ENCODE results near the gene CYP4F12. TPM values are rescaled to one million over a fixed set of nuclear protein-coding genes. Genes with fewer than 3 reads are reported as not detected.
A peak's percentile ranks its signal among the peaks of the same experiment; 100 is the strongest.

Gene CYP4F12
- polyA plus RNA-seq, 2 of the 4 experiments (the other 2 are of a cell fraction): 6.3 to 12.8 TPM

DNA sequence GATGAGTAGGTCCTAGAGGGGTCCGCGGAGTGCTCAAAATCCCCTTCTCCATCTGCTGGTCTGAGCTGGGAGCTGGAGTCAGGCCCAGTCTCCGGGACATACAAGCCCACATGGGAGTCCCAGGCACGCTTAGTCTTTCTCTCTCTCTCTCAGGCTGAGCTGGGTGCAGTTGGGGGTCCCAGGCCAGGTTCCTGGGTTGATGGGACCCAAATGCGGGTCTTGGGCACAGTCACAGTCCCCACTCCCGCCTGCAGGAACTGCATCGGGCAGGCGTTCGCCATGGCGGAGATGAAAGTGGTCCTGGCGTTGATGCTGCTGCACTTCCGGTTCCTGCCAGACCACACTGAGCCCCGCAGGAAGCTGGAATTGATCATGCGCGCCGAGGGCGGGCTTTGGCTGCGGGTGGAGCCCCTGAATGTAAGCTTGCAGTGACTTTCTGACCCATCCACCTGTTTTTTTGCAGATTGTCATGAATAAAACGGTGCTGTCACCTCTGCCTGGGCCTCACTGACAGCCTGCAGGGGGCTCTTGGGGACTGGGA, 23.8 kb downstream of the CYP4F12 start:
- no peak for ATAC-seq
- TF ChIP-seq EHMT2 (IDR thresholded peaks at IDR 0.05; ENCODE audit: low read depth) (no peak), MAFK (IDR thresholded peaks at IDR 0.05; ENCODE audit: partially characterized antibody) (no peak), KDM5A (IDR thresholded peaks at IDR 0.05) (no peak), BHLHE40 (IDR thresholded peaks at IDR 0.05; ENCODE audit: low read depth, low read length) (no peak), FOSB (CRISPR knock-in tag; IDR thresholded peaks at IDR 0.05) (no peak), RCOR1 (IDR thresholded peaks at IDR 0.05; ENCODE audit: low read depth, low read length) (no peak)
- TF ChIP-seq, protein P1, sequence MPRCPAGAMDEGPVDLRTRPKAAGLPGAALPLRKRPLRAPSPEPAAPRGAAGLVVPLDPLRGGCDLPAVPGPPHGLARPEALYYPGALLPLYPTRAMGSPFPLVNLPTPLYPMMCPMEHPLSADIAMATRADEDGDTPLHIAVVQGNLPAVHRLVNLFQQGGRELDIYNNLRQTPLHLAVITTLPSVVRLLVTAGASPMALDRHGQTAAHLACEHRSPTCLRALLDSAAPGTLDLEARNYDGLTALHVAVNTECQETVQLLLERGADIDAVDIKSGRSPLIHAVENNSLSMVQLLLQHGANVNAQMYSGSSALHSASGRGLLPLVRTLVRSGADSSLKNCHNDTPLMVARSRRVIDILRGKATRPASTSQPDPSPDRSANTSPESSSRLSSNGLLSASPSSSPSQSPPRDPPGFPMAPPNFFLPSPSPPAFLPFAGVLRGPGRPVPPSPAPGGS (IDR thresholded peaks at IDR 0.05): no peak
- TF ChIP-seq, protein P2, sequence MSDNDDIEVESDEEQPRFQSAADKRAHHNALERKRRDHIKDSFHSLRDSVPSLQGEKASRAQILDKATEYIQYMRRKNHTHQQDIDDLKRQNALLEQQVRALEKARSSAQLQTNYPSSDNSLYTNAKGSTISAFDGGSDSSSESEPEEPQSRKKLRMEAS (IDR thresholded peaks at IDR 0.05): no peak
- no peak for DNase-seq (ENCODE audit: low read depth in 1 of 2, low spot score in 1 of 2)
- no peak overlapping the region for H3K4me3 ChIP-seq
- no peak overlapping the region for H3K27ac ChIP-seq
- FAIRE-seq: no peak
- peaks cover 4% of the 10 kb centered on the region; the same call in 2 of the 3 replicates for H3K9me3 ChIP-seq
- no peaks in the 10 kb centered on the region for H3K4me1 ChIP-seq
- CTCF ChIA-PET: no interaction called here
- no peak overlapping the region for H3K4me2 ChIP-seq
- POLR2A ChIA-PET: no interaction called here
- 94% methylated on average over 13 of the region's 19 CpGs for WGBS (ENCODE audit: missing lambda C conversion rate)

DNA sequence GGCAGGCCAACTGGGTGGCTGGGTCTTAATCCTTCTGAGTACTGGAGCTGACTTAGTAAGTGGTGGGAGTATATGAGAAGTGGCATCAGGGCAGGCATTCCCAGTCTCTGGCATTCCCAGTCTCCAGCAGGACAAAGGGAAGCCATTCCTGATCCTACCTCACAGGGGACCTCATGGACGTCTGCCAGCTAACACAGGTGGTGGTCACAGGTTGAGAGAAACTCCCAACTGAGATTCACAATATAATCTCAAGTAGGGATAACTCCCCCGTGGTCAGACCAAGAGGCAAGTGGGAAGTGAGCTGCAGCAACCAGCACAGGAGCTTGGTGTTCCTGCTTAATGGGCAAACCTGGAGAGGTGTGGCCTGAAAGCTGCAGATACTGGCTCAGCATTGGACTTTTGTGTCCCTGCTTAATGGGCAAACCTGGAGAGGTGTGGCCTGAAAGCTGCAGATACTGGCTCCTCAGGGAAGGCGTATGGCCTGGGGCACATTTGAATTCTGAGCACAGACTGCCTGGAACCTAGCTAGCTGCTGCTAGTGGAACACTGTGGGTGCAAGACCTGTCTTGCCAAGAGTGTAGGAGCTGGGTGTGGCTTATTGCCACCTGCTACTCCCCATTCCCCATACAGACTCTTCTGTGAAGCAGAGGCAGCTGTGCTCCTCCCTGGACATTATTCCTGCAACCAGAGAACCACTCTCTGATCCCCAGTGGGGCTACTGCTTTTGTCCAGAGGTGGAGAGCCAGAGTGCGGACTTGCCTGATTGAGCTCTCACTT, 29.1 kb downstream of the CYP4F12 start:
- ChIA-PET POLR2A (no interaction called here), CTCF (interaction anchor here (1.5 kb wide), 1 partner anchor 72 kb away, joined by 6 read pairs; no protein-coding TSS in a partner anchor)
- ATAC-seq: no peak; a peak in 1 of 6 replicates
- Histone ChIP-seq H3K27ac (no peak overlapping the region), H3K4me2 (no peak overlapping the region), H3K4me3 (no peak overlapping the region), H3K9me3 (peaks cover 4% of the 10 kb centered on the region; the same call in 2 of the 3 replicates), H3K4me1 (no peaks in the 10 kb centered on the region)
- WGBS (ENCODE audit: missing lambda C conversion rate): 57% methylated on average over 4 of the region's 4 CpGs
- no peak for TF ChIP-seq MYC (IDR thresholded peaks at IDR 0.05; ENCODE audit: borderline replicate concordance, low read length)
- TF ChIP-seq RFX5 (IDR thresholded peaks at IDR 0.05): no peak
- TF ChIP-seq, protein P3, sequence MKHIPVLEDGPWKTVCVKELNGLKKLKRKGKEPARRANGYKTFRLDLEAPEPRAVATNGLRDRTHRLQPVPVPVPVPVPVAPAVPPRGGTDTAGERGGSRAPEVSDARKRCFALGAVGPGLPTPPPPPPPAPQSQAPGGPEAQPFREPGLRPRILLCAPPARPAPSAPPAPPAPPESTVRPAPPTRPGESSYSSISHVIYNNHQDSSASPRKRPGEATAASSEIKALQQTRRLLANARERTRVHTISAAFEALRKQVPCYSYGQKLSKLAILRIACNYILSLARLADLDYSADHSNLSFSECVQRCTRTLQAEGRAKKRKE (CRISPR knock-in tag; IDR thresholded peaks at IDR 0.05; ENCODE audit: low read depth): no peak
- TF ChIP-seq RNF2 (IDR thresholded peaks at IDR 0.05; ENCODE audit: borderline replicate concordance, low read depth): no peak
- TF ChIP-seq RARB (CRISPR knock-in tag; IDR thresholded peaks at IDR 0.05): no peak
- TF ChIP-seq CEBPB (IDR thresholded peaks at IDR 0.05): no peak
- TF ChIP-seq GATA3 (IDR thresholded peaks at IDR 0.05; ENCODE audit: borderline replicate concordance): no peak
- TF ChIP-seq SMC3 (IDR thresholded peaks at IDR 0.05): no peak
- no peak for TF ChIP-seq FOXS1 (CRISPR knock-in tag; IDR thresholded peaks at IDR 0.05)
- no peak for TF ChIP-seq KDM5A (IDR thresholded peaks at IDR 0.05)
- FAIRE-seq: no peak
- no peak for DNase-seq (ENCODE audit: low read depth in 1 of 2, low spot score in 1 of 2)

DNA sequence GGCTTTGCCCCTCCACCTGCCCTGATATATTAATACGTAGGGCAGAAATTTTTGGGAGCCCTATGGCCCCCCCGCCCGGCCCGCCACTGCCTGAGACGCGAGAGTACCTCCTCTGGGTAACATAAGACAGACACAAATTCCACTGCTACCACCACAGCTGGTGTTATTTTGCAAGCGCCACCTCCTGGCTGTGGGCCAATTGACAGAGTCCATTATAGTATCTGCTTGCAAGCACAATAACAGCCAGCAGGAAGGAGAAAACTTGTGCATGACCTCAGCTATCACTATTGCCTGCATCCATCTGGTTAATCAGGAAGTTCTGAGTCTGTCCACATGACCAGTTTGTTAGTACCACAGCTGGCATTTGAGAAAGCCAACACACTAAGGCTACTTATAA, 29.6 kb downstream of the CYP4F12 start:
- CTCF ChIA-PET: interaction anchor here (1.5 kb wide), 1 partner anchor 73 kb away, joined by 6 read pairs; no protein-coding TSS in a partner anchor
- 74% methylated on average over 2 of the region's 7 CpGs for WGBS (ENCODE audit: missing lambda C conversion rate)
- ATAC-seq: peak; percentile 34 to 45; a peak in 4 of 6 replicates
- TF ChIP-seq MAFK (IDR thresholded peaks at IDR 0.05; ENCODE audit: partially characterized antibody) (no peak), ZNF302 (CRISPR knock-in tag; IDR thresholded peaks at IDR 0.05) (no peak), ZFP36 (IDR thresholded peaks at IDR 0.05; ENCODE audit: borderline replicate concordance, partially characterized antibody) (no peak), CEBPB (IDR thresholded peaks at IDR 0.05) (no peak), EHF (CRISPR knock-in tag; IDR thresholded peaks at IDR 0.05) (no peak), TFCP2L1 (CRISPR knock-in tag; IDR thresholded peaks at IDR 0.05) (no peak), HDAC2 (IDR thresholded peaks at IDR 0.05) (no peak), RAD21 (conservative IDR thresholded peaks at IDR 0.05 in 1 of 2, IDR thresholded peaks at IDR 0.05 in 1 of 2) (no peak)
- TF ChIP-seq, protein P4, sequence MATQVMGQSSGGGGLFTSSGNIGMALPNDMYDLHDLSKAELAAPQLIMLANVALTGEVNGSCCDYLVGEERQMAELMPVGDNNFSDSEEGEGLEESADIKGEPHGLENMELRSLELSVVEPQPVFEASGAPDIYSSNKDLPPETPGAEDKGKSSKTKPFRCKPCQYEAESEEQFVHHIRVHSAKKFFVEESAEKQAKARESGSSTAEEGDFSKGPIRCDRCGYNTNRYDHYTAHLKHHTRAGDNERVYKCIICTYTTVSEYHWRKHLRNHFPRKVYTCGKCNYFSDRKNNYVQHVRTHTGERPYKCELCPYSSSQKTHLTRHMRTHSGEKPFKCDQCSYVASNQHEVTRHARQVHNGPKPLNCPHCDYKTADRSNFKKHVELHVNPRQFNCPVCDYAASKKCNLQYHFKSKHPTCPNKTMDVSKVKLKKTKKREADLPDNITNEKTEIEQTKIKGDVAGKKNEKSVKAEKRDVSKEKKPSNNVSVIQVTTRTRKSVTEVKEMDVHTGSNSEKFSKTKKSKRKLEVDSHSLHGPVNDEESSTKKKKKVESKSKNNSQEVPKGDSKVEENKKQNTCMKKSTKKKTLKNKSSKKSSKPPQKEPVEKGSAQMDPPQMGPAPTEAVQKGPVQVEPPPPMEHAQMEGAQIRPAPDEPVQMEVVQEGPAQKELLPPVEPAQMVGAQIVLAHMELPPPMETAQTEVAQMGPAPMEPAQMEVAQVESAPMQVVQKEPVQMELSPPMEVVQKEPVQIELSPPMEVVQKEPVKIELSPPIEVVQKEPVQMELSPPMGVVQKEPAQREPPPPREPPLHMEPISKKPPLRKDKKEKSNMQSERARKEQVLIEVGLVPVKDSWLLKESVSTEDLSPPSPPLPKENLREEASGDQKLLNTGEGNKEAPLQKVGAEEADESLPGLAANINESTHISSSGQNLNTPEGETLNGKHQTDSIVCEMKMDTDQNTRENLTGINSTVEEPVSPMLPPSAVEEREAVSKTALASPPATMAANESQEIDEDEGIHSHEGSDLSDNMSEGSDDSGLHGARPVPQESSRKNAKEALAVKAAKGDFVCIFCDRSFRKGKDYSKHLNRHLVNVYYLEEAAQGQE (IDR thresholded peaks at IDR 0.05): no peak
- TF ChIP-seq, protein P1 (IDR thresholded peaks at IDR 0.05): no peak
- TF ChIP-seq, protein P3 (CRISPR knock-in tag; IDR thresholded peaks at IDR 0.05; ENCODE audit: low read depth): no peak

More for the DNA sequence above, 29.6 kb downstream of the CYP4F12 start:
- Histone ChIP-seq H3K4me3 (no peak overlapping the region), H3K9me3 (peaks cover 4% of the 10 kb centered on the region; the same call in 2 of the 3 replicates), H3K27ac (no peak overlapping the region), H3K4me2 (no peak overlapping the region), H3K4me1 (no peaks in the 10 kb centered on the region)
- POLR2A ChIA-PET: no interaction called here
- FAIRE-seq: no peak
- DNase-seq (ENCODE audit: low read depth in 1 of 2, low spot score in 1 of 2): peak in 1 of 2 experiments; percentile 44
